CD14-positive monocyte (primary cell): ENCODE data around the gene NCR3LG1. TPM values are rescaled to one million over a fixed set of nuclear protein-coding genes. Genes with fewer than 3 reads are reported as not detected.

Experiments
- DNase-seq, 3 donors: peaks; one replicate each; pipeline ENCODE4 v3.0.0-alpha.2; 2011 to 2022
- H2AFZ ChIP-seq: 2 replicates; pipeline ENCODE4 v1.6.0; 2012; ENCODE audit warnings: mild to moderate bottlenecking, low read depth, low read length, inconsistent platforms; ENCODE audit not compliant: insufficient read depth, poor library complexity, severe bottlenecking
- H3K27ac ChIP-seq, 2 donors: 1 replicate in 1 of 2; 2 replicates in 1 of 2; pipeline ENCODE4 v1.5.1; 2012 to 2013; ENCODE audit warnings: low read length in 2 of 2, control low read depth in 1 of 2, inconsistent platforms in 1 of 2, low read depth in 1 of 2, mild to moderate bottlenecking in 1 of 2
- H3K27me3 ChIP-seq, 2 donors: one replicate each; pipeline versions ENCODE4 v1.6.0 to v1.6.1; 2011 to 2013; ENCODE audit warnings: low read length in 2 of 2; ENCODE audit not compliant: control insufficient read depth in 2 of 2, insufficient read depth in 2 of 2
- H3K36me3 ChIP-seq, 2 donors: replicated peaks in 1 of 2; 1 replicate in 1 of 2; 2 replicates in 1 of 2; pipeline versions ENCODE4 v1.5.1 to v1.6.1; 2012 to 2013; ENCODE audit warnings: low read length in 2 of 2, control low read depth in 1 of 2, inconsistent platforms in 1 of 2, mild to moderate bottlenecking in 1 of 2; ENCODE audit not compliant: insufficient read depth in 2 of 2, control insufficient read depth in 1 of 2
- H3K4me1 ChIP-seq, 2 donors: 1 replicate in 1 of 2; 2 replicates in 1 of 2; pipeline versions ENCODE4 v1.5.1 to v1.6.1; 2012 to 2013; ENCODE audit warnings: low read length in 2 of 2, control low read depth in 1 of 2, inconsistent platforms in 1 of 2, mild to moderate bottlenecking in 1 of 2, moderate library complexity in 1 of 2; ENCODE audit not compliant: insufficient read depth in 2 of 2, control insufficient read depth in 1 of 2
- H3K4me2 ChIP-seq: replicated peaks from 2 replicates; pipeline ENCODE3; 2012; ENCODE audit warnings: low read length, moderate library complexity, mild to moderate bottlenecking; ENCODE audit not compliant: poor library complexity, severe bottlenecking; ENCODE audit errors: extremely low read depth
- H3K4me3 ChIP-seq, 3 experiments: fragments of 200-600 bp in 1 of 3; sonication (generic) in 1 of 3; replicated peaks in 1 of 3; 1 replicate in 2 of 3; 2 replicates in 1 of 3; pipeline ENCODE4 v1.5.1; 2011 to 2013; ENCODE audit warnings: low read length in 3 of 3, mild to moderate bottlenecking in 3 of 3, control low read depth in 2 of 3, low read depth in 2 of 3, inconsistent platforms in 1 of 3, moderate library complexity in 1 of 3
- H3K79me2 ChIP-seq: 2 replicates; pipeline ENCODE4 v1.6.0; 2012; ENCODE audit warnings: mild to moderate bottlenecking, control low read depth, inconsistent platforms, low read length, moderate library complexity; ENCODE audit not compliant: insufficient read depth
- H3K9ac ChIP-seq: 2 replicates; pipeline ENCODE4 v1.6.0; 2017; ENCODE audit warnings: low read length, mild to moderate bottlenecking; ENCODE audit not compliant: insufficient read depth, poor library complexity, severe bottlenecking
- H3K9me3 ChIP-seq, 2 donors: replicated peaks in 1 of 2; 1 replicate in 1 of 2; 2 replicates in 1 of 2; pipeline versions ENCODE4 v1.5.1 to v1.6.1; 2012 to 2013; ENCODE audit warnings: low read length in 2 of 2, control low read depth in 1 of 2; ENCODE audit not compliant: control insufficient read depth in 1 of 2, insufficient read depth in 1 of 2
- H4K20me1 ChIP-seq: 2 replicates; pipeline ENCODE4 v1.6.0; 2012; ENCODE audit warnings: mild to moderate bottlenecking, low read length, control low read depth, moderate library complexity; ENCODE audit not compliant: insufficient read depth
- H3K27ac Mint-ChIP-seq, 7 donors: one replicate each; pipeline ENCODE4 v1.8.0; 2020; ENCODE audit warnings: mild to moderate bottlenecking in 7 of 7, mixed read lengths in 7 of 7, moderate library complexity in 6 of 7, inconsistent platforms in 2 of 7
- H3K27me3 Mint-ChIP-seq, 3 donors: one replicate each; pipeline ENCODE4 v1.8.0; 2021 to 2022; ENCODE audit warnings: low read depth in 3 of 3, mild to moderate bottlenecking in 3 of 3, mixed read lengths in 3 of 3, moderate library complexity in 3 of 3, inconsistent platforms in 1 of 3
- H3K36me3 Mint-ChIP-seq, 2 donors: one replicate each; pipeline ENCODE4 v1.8.0; 2020; ENCODE audit warnings: mixed read lengths in 2 of 2, inconsistent platforms in 1 of 2, mild to moderate bottlenecking in 1 of 2
- H3K4me1 Mint-ChIP-seq: one replicate; pipeline ENCODE4 v1.8.0; 2020; ENCODE audit warnings: mild to moderate bottlenecking, mixed read lengths
- H3K4me3 Mint-ChIP-seq, 2 donors: one replicate each; pipeline ENCODE4 v1.8.0; 2020; ENCODE audit warnings: mild to moderate bottlenecking in 2 of 2, mixed read lengths in 2 of 2, moderate library complexity in 1 of 2
- H3K9me3 Mint-ChIP-seq, 7 donors: one replicate each; pipeline ENCODE4 v1.8.0; 2020 to 2022; ENCODE audit warnings: mixed read lengths in 7 of 7, mild to moderate bottlenecking in 6 of 7, moderate library complexity in 6 of 7, inconsistent platforms in 2 of 7
- WGBS: methylation state at CpG from one replicate; pipeline ENCODE4 v1.1.5; 2013; ENCODE audit warnings: missing lambda C conversion rate; ENCODE audit not compliant: insufficient coverage; 5-methylcytosine and 5-hydroxymethylcytosine counted together
- intact Hi-C, 2 donors: fragments of 100-400 bp; cut with micrococcal nuclease; formaldehyde crosslinking; loops; one replicate each; pipeline versions ENCODE4 v1.15.0 to v1.15.1; 2023
- polyA plus RNA-seq, 3 donors: library from polyadenylated mRNA; depleted of rRNA in 1 of 3; unstranded in 2 of 3; stranded (reverse) in 1 of 3; fragments of 300-500 nt in 2 of 3; fragments of >200 nt in 1 of 3; fragmentation: Illumina TruSeq in 2 of 3; gene quantifications; 1 replicate in 2 of 3; 2 replicates in 1 of 3; pipeline ENCODE4 v1.2.3, GENCODE V29; 2012 to 2021
- TF ChIP-seq, protein P1 (sequence below): fragments of 200-600 bp; IDR thresholded peaks from one replicate; pipeline ENCODE4 v1.8.0; 2022; ENCODE audit warnings: antibody characterized with exemption, mild to moderate bottlenecking

NCR3LG1 gene
- polyA plus RNA-seq, 3 donors: 0.05 to 1.1 (median 0.15) TPM

DNA sequence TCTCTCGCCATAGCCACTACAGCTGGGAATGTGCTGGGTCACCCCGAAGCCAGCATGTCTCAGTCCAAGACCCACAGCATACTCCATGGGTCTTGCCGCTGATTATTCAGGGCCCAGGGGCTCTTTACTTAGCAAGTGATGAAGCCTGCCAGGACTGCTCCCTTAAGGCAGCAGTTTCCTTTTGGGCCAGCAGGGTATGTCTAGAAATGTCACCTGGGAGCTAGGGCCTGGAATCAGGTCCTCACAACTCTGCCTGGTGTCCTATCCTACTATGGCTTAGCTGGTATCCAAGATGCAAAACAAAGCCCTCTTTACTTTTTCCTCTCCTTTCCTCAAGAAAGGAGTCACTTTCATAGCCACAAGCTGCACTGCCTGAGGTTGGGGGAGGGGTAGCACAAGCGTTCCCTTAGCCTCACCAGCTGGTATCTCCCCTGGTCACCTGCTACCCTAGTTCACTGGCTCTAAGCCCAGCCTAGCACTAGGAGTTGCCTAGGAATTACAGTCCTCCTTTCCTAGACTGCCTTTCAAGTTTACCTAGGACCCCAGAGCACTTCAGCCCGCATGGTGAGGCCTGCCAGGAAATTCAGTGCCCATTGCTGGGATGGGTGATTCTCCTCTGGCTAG, 22.6 kb upstream of the NCR3LG1 start:
- no peaks in the 10 kb centered on the region for H3K4me1 ChIP-seq
- H3K36me3 Mint-ChIP-seq: peaks cover 52 to 82% of the 10 kb centered on the region in 2 donors
- no peak overlapping the region for H3K4me3 Mint-ChIP-seq
- peak overlapping the region in 1 of 2 donors; percentile 3 for H3K27ac ChIP-seq
- no peak overlapping the region for H3K9ac ChIP-seq
- H3K4me3 ChIP-seq: no peak overlapping the region
- intact Hi-C loops: no loop called here
- H3K27ac Mint-ChIP-seq: peak overlapping the region in 2 of 7 donors; percentile 16 to 57
- no peak for DNase-seq
- peaks cover 4% of the 10 kb centered on the region for H3K4me1 Mint-ChIP-seq
- no peak overlapping the region for H3K4me2 ChIP-seq
- no peaks in the 10 kb centered on the region for H3K9me3 ChIP-seq
- no peak overlapping the region for H2AFZ ChIP-seq
- WGBS: 100% methylated on average over 4 of the region's 5 CpGs
- peaks cover 20 to 61% of the 10 kb centered on the region in 2 donors for H3K36me3 ChIP-seq
- H3K27me3 Mint-ChIP-seq: no peaks in the 10 kb centered on the region
- TF ChIP-seq, protein P1, sequence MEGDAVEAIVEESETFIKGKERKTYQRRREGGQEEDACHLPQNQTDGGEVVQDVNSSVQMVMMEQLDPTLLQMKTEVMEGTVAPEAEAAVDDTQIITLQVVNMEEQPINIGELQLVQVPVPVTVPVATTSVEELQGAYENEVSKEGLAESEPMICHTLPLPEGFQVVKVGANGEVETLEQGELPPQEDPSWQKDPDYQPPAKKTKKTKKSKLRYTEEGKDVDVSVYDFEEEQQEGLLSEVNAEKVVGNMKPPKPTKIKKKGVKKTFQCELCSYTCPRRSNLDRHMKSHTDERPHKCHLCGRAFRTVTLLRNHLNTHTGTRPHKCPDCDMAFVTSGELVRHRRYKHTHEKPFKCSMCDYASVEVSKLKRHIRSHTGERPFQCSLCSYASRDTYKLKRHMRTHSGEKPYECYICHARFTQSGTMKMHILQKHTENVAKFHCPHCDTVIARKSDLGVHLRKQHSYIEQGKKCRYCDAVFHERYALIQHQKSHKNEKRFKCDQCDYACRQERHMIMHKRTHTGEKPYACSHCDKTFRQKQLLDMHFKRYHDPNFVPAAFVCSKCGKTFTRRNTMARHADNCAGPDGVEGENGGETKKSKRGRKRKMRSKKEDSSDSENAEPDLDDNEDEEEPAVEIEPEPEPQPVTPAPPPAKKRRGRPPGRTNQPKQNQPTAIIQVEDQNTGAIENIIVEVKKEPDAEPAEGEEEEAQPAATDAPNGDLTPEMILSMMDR: no peak
- H3K9me3 Mint-ChIP-seq: no peaks in the 10 kb centered on the region
- peaks cover 3% of the 10 kb centered on the region for H3K79me2 ChIP-seq
- H3K27me3 ChIP-seq: no peaks in the 10 kb centered on the region
- H4K20me1 ChIP-seq: no peaks in the 10 kb centered on the region

DNA sequence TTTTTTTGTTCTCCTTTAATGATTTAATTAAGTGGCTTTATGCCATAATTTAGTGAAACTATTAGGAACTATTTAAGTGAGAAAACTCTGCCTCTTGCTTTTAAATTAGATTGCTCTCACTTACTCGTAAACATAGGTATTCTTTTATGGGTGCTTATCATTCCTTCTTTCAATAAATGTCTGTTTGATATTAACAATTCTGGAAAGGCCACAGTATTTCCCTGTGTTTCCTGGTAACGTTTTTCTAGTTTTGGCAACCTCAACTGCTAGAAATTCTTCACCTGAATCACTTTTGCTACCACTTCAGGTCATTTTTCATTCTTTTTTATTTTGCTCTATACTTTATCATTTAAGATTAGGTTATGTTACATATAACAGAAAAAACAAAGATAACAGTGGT, 19.9 kb upstream of the NCR3LG1 start:
- Histone ChIP-seq H3K27ac (peak overlapping the region in 1 of 2 donors; percentile 21), H3K36me3 (peaks cover 26 to 71% of the 10 kb centered on the region in 2 donors), H3K79me2 (no peaks in the 10 kb centered on the region), H3K9ac (no peak overlapping the region), H2AFZ (no peak overlapping the region), H3K9me3 (no peaks in the 10 kb centered on the region), H4K20me1 (no peaks in the 10 kb centered on the region), H3K27me3 (no peaks in the 10 kb centered on the region), H3K4me2 (no peak overlapping the region), H3K4me3 (no peak overlapping the region), H3K4me1 (no peaks in the 10 kb centered on the region)
- Mint-ChIP-seq H3K4me3 (no peak overlapping the region), H3K9me3 (no peaks in the 10 kb centered on the region), H3K36me3 (peaks cover 44 to 69% of the 10 kb centered on the region in 2 donors), H3K27me3 (no peaks in the 10 kb centered on the region), H3K27ac (no peak overlapping the region), H3K4me1 (peaks cover 4% of the 10 kb centered on the region)
- no CpG with 5 or more reads among the region's 2 CpGs for WGBS
- TF ChIP-seq, protein P1: no peak
- intact Hi-C loops: no loop called here
- no peak for DNase-seq
